Stomach (tissue), 4 donors: Measurements from ENCODE around the gene TIPARP.

ENCODE experiments used
- POLR2A ChIP-seq, 4 donors: fragments of 450-650 bp; IDR thresholded peaks; one replicate each; pipeline ENCODE4 v1.6.1; 2016; ENCODE audit warnings: antibody characterized with exemption in 4 of 4, control low read depth in 2 of 4, mild to moderate bottlenecking in 1 of 4, moderate library complexity in 1 of 4
- POLR2AphosphoS5 ChIP-seq, 3 donors: sonication (generic); formaldehyde crosslinking; IDR thresholded peaks; one replicate each; pipeline ENCODE4 v1.6.1; 2016; ENCODE audit warnings: antibody characterized with exemption in 3 of 3
- TF ChIP-seq, protein P1 (sequence below), 7 experiments: fragments of 450-650 bp in 4 of 7; fragments of 200-600 bp in 3 of 7; sonication (generic) in 3 of 7; IDR thresholded peaks; one replicate each; pipeline ENCODE4 v1.5.1; 2016 to 2019; ENCODE audit warnings: antibody characterized with exemption in 7 of 7, control low read depth in 2 of 7, mild to moderate bottlenecking in 1 of 7

DNA sequence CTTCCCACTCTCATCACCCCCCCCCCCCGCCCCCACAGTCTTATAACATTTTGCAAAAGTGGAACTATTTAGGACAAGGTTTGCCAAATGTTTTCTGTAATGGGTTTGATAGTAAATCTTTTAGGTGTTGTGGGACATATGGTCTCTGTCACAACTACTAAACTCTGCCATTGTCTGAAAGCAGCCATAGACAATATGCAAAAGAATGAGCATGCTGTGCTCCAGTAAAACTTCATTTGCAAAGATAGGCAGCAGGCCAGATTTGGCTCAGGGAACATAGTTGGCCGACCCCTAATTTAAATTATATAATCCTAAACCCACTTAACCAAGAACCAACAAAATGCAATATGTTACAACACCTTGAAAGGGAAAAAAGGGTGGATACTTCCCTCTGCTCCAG is 46.4 kb downstream of the TIPARP start:
- TF ChIP-seq POLR2A (IDR thresholded peaks at IDR 0.05) (no peak), POLR2AphosphoS5 (IDR thresholded peaks at IDR 0.05) (no peak)
- TF ChIP-seq, protein P1, sequence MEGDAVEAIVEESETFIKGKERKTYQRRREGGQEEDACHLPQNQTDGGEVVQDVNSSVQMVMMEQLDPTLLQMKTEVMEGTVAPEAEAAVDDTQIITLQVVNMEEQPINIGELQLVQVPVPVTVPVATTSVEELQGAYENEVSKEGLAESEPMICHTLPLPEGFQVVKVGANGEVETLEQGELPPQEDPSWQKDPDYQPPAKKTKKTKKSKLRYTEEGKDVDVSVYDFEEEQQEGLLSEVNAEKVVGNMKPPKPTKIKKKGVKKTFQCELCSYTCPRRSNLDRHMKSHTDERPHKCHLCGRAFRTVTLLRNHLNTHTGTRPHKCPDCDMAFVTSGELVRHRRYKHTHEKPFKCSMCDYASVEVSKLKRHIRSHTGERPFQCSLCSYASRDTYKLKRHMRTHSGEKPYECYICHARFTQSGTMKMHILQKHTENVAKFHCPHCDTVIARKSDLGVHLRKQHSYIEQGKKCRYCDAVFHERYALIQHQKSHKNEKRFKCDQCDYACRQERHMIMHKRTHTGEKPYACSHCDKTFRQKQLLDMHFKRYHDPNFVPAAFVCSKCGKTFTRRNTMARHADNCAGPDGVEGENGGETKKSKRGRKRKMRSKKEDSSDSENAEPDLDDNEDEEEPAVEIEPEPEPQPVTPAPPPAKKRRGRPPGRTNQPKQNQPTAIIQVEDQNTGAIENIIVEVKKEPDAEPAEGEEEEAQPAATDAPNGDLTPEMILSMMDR (IDR thresholded peaks at IDR 0.05) = no peak
